Transverse colon (tissue), 4 donors: ENCODE data around the gene ZNF324. TPM values are rescaled to one million over a fixed set of nuclear protein-coding genes. Genes with fewer than 3 reads are reported as not detected.
A peak's percentile ranks its signal among the peaks of the same experiment; 100 is the strongest.

Experiments used
- DNase-seq: peaks from one replicate; pipeline ENCODE4 v3.0.0-alpha.2; 2019
- H3K27ac ChIP-seq, 4 donors: fragments of 200-600 bp; sonication (generic); 2 replicates each; pipeline ENCODE4 v1.5.1; 2016 to 2018; ENCODE audit warnings: inconsistent platforms in 4 of 4
- H3K27me3 ChIP-seq: fragments of 200-600 bp; sonication (generic); 2 replicates; pipeline ENCODE4 v1.5.1; 2017; ENCODE audit warnings: inconsistent platforms
- H3K36me3 ChIP-seq, 4 donors: fragments of 200-600 bp; sonication (generic); 2 replicates each; pipeline ENCODE4 v1.5.1; 2017 to 2019; ENCODE audit warnings: inconsistent platforms in 4 of 4
- H3K4me1 ChIP-seq, 4 donors: fragments of 200-600 bp; sonication (generic); 2 replicates each; pipeline ENCODE4 v1.5.1; 2017 to 2020; ENCODE audit warnings: inconsistent platforms in 4 of 4
- H3K4me3 ChIP-seq, 4 donors: fragments of 200-600 bp; sonication (generic); 1 replicate in 1 of 4; 2 replicates in 3 of 4; pipeline versions ENCODE4 v1.5.1 to v1.6.1; 2017 to 2019; ENCODE audit warnings: inconsistent platforms in 4 of 4
- H3K9me3 ChIP-seq, 2 donors: fragments of 200-600 bp; sonication (generic); 2 replicates each; pipeline ENCODE4 v1.5.1; 2017 to 2019; ENCODE audit warnings: inconsistent platforms in 2 of 2
- EP300 ChIP-seq: sonication (generic); formaldehyde crosslinking; IDR thresholded peaks from one replicate; pipeline ENCODE4 v1.6.1; 2017; ENCODE audit warnings: antibody characterized with exemption, low read depth
- POLR2A ChIP-seq: fragments of 450-650 bp; IDR thresholded peaks from one replicate; pipeline ENCODE4 v1.6.1; 2016; ENCODE audit warnings: antibody characterized with exemption, mild to moderate bottlenecking, moderate library complexity
- POLR2AphosphoS5 ChIP-seq, 3 donors: sonication (generic); formaldehyde crosslinking; IDR thresholded peaks; one replicate each; pipeline ENCODE4 v1.6.1; 2016; ENCODE audit warnings: antibody characterized with exemption in 3 of 3
- WGBS, 2 donors: methylation state at CpG; one replicate each; pipeline ENCODE4 v1.1.5; 2018; ENCODE audit warnings: low coverage in 1 of 2; 5-methylcytosine and 5-hydroxymethylcytosine counted together
- in situ Hi-C, 4 donors: fragments of 200-750 bp; cut with MboI; loops; one replicate each; pipeline versions ENCODE4 v1.15.0 to v1.15.1; 2017; ENCODE audit warnings: low sequenced_read_pairs in 3 of 4, low pct_ligation_motif_present in 1 of 4, low pct_unique_long_range_greater_than_20kb in 1 of 4
- intact Hi-C: fragments of 100-400 bp; cut with DNase I; formaldehyde crosslinking; loops from one replicate; pipeline ENCODE4 v1.15.1; 2023; ENCODE audit warnings: low total_unique reads
- total RNA-seq, 4 donors: library from RNA; depleted of rRNA; stranded (reverse); fragments of >200 nt; gene quantifications; one replicate each; pipeline ENCODE4 v1.1.0, GENCODE V29; 2016
- TF ChIP-seq, protein P1 (sequence below), 5 experiments: fragments of 200-600 bp in 3 of 5; fragments of 450-650 bp in 2 of 5; sonication (generic) in 3 of 5; IDR thresholded peaks; 1 replicate in 2 of 5; 2 replicates in 3 of 5; pipeline ENCODE4 v1.5.1; 2016 to 2017; ENCODE audit warnings: antibody characterized with exemption in 5 of 5, inconsistent platforms in 3 of 5, mild to moderate bottlenecking in 2 of 5, moderate library complexity in 1 of 5

Gene ZNF324
- total RNA-seq, 4 donors from 2014 or later = 9.4 to 27.5 (median 24.5) TPM

DNA sequence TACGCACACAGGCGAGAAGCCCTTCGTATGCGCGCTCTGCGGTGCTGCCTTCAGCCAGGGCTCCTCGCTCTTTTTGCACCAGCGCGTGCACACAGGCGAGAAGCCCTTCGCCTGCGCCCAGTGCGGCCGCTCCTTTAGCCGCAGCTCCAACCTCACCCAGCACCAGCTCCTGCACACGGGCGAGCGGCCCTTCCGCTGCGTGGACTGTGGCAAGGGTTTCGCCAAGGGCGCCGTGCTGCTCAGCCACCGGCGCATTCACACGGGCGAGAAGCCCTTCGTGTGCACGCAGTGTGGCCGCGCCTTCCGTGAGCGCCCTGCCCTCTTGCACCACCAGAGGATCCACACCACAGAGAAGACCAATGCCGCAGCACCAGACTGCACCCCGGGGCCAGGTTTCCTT is 10.8 kb upstream of the ZNF324 start:
- 97% methylated on average over 35 of the region's 35 CpGs; no CpG with 5 or more reads in 1 of the 2 donors for WGBS, 2 donors
- TF ChIP-seq, protein P1, sequence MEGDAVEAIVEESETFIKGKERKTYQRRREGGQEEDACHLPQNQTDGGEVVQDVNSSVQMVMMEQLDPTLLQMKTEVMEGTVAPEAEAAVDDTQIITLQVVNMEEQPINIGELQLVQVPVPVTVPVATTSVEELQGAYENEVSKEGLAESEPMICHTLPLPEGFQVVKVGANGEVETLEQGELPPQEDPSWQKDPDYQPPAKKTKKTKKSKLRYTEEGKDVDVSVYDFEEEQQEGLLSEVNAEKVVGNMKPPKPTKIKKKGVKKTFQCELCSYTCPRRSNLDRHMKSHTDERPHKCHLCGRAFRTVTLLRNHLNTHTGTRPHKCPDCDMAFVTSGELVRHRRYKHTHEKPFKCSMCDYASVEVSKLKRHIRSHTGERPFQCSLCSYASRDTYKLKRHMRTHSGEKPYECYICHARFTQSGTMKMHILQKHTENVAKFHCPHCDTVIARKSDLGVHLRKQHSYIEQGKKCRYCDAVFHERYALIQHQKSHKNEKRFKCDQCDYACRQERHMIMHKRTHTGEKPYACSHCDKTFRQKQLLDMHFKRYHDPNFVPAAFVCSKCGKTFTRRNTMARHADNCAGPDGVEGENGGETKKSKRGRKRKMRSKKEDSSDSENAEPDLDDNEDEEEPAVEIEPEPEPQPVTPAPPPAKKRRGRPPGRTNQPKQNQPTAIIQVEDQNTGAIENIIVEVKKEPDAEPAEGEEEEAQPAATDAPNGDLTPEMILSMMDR (IDR thresholded peaks at IDR 0.05) = no peak
- TF ChIP-seq POLR2AphosphoS5 (IDR thresholded peaks at IDR 0.05) (no peak), POLR2A (no peak), EP300 (no peak)
- Histone ChIP-seq H3K36me3 (no peaks in the 10 kb centered on the region), H3K4me3 (no peak overlapping the region), H3K4me1 (peaks cover 0 to 11% (median 3%) of the 10 kb centered on the region in 4 donors), H3K27me3 (no peaks in the 10 kb centered on the region), H3K9me3 (no peaks in the 10 kb centered on the region), H3K27ac (no peak overlapping the region)
- intact Hi-C loops = no loop called here
- in situ Hi-C loops = no loop called here
- DNase-seq = no peak

DNA sequence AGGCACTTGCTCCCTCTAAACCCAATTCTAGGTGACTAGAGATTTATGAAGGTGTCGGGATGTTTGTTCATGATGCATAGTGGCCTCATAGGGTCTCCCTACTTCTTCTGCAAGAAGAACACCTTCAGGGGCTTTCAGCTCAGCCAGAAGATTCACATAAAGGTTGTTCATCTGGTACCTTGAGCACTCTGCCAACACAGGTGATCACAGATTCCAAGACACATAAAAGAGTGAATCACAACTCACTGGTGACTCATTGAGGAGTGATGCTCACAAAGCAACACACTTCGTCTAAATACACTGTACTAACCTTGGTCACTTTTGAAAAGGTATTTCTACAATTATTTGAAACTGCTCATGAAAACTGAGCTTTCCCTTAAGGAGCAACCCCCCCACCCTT is 6.8 kb upstream of the ZNF324 start:
- Histone ChIP-seq H3K27me3 (no peaks in the 10 kb centered on the region), H3K9me3 (no peaks in the 10 kb centered on the region), H3K4me3 (no peak overlapping the region), H3K36me3 (no peaks in the 10 kb centered on the region), H3K4me1 (no peaks in the 10 kb centered on the region), H3K27ac (no peak overlapping the region)
- TF ChIP-seq POLR2A (no peak), POLR2AphosphoS5 (IDR thresholded peaks at IDR 0.05) (no peak), EP300 (no peak)
- TF ChIP-seq, protein P1 (IDR thresholded peaks at IDR 0.05) = no peak
- DNase-seq = no peak
- in situ Hi-C loops = no loop called here
- intact Hi-C loops = no loop called here
- WGBS, 2 donors = 80 to 88% methylated on average over 1 to 2 of the region's 2 CpGs

DNA sequence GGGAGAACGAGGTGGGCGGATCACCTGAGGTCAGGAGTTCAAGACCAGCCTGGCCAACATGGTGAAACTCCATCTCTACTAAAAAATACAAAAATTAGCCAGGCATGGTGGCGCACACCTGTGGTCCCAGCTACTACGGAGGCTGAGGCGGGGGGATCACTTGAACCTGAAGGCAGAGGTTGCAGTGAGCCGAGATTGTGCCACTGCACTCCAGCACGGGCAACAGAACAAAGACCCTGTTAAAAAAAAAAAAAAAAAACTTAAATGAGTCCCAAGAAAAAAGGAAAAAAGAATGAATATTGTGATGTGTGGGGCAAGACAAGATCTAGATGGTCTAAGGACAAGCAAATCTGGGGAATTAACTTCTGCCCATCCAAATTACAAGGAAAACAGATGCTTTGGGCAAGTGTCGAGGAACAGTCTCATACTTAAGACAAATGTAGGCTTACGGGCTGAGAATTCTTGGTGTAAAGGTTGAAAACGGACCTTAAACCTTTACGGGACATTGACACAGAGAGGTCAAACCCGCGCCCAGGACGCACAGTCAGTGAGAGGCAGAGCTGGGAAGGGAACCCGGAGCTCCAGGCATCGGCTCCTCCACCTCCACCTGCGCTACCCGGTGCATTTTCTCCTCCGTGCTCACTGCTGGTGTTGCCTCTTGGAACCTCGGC is 656 bp upstream of the ZNF324 start:
- in situ Hi-C loops = no loop called here
- WGBS, 2 donors = 32 to 34% methylated on average over 4 to 20 of the region's 20 CpGs
- intact Hi-C loops = no loop called here
- DNase-seq = no peak
- peaks cover 6 to 15% (median 8%) of the 10 kb centered on the region in 4 donors for H3K4me1 ChIP-seq
- TF ChIP-seq, protein P1 (IDR thresholded peaks at IDR 0.05) = no peak
- TF ChIP-seq POLR2A (no peak), POLR2AphosphoS5 (IDR thresholded peaks at IDR 0.05) (no peak), EP300 (no peak)
- peaks cover 0 to 7% (median 0%) of the 10 kb centered on the region in 4 donors for H3K36me3 ChIP-seq
- H3K4me3 ChIP-seq = peak overlapping the region; percentile 3 to 99 (median 94)
- H3K27me3 ChIP-seq = no peaks in the 10 kb centered on the region
- no peaks in the 10 kb centered on the region for H3K9me3 ChIP-seq
- H3K27ac ChIP-seq = peak overlapping the region in 2 of 4 donors; percentile 77 to 94

DNA sequence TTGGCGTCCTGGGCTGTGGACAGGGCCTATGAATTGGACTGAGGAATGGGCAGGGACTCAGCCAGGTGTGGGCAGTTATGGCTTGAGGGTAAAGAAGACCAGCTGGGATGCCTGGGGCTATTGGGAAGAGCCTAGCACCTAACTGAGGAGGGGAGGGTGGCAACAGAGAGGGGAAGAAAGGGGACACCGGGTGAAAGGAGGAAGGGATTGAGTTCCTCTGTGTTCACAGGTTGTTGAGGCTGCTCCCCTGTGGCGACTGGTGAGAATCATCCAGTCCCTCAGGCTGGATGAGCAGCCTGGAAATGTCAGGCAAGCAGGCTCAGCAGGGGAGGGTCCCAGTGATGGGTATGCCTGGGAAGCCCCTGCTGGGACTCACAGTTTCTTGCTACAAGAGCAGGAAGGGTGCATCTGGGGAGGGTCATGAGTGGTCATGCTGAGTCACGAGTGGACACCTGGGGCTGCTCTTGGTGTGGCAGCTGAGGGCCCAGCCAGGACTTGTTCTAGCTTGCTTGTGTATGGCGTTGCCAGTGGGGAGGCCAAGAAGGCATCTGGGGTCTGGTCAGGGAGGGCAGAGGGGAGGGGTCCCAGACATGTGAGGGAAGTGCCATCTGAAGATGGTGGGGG is 1.4 kb downstream of the ZNF324 start:
- Histone ChIP-seq H3K36me3 (peaks cover 0 to 18% (median 5%) of the 10 kb centered on the region in 4 donors), H3K27me3 (no peaks in the 10 kb centered on the region), H3K4me3 (no peak overlapping the region), H3K27ac (no peak overlapping the region), H3K4me1 (peaks cover 6 to 15% (median 8%) of the 10 kb centered on the region in 4 donors), H3K9me3 (no peaks in the 10 kb centered on the region)
- intact Hi-C loops (no loop called here), in situ Hi-C loops (no loop called here)
- WGBS, 2 donors = 61 to 89% methylated on average over 3 to 5 of the region's 5 CpGs
- no peak for TF ChIP-seq POLR2AphosphoS5 (IDR thresholded peaks at IDR 0.05)
- no peak for TF ChIP-seq POLR2A
- TF ChIP-seq, protein P1 (IDR thresholded peaks at IDR 0.05) = no peak
- no peak for TF ChIP-seq EP300
- DNase-seq = no peak
